ENCODE measurements around the gene PILRB.
"Not testable (repeated sequence)": the region's sequence is repeated elsewhere in the genome, so short reads cannot be mapped to it uniquely, and the experiment has no call there.

Gene PILRB

GRCh38 chr7:100357131-100357561 lies 771 bp upstream of the PILRB start:
- no peak for DNase-seq

- DNase-seq = no peak
Observed at GRCh38 chr7:100358857-100359212, 918 bp downstream of the PILRB start.

- no peak for DNase-seq
Observed at GRCh38 chr7:100360135-100360854, 2.4 kb downstream of the PILRB start.

- DNase-seq = no peak
Observed at GRCh38 chr7:100363098-100363497, 5.2 kb downstream of the PILRB start.

- not testable (repeated sequence) for DNase-seq
Observed at GRCh38 chr7:100363797-100364196, 5.9 kb downstream of the PILRB start.

GRCh38 chr7:100364480-100364879 lies 6.6 kb downstream of the PILRB start:
- no peak for DNase-seq

- not testable (repeated sequence) for DNase-seq
Observed at GRCh38 chr7:100365998-100366367, 8.1 kb downstream of the PILRB start.

GRCh38 chr7:100366411-100367250 lies 8.7 kb downstream of the PILRB start:
- DNase-seq = no peak

GRCh38 chr7:100367251-100367620 lies 9.3 kb downstream of the PILRB start:
- no peak for DNase-seq

GRCh38 chr7:100367676-100368613 lies 10.0 kb downstream of the PILRB start:
- no peak for DNase-seq

GRCh38 chr7:100369105-100369504 lies 11.2 kb downstream of the PILRB start:
- no peak for DNase-seq

GRCh38 chr7:100370303-100370702 lies 12.4 kb downstream of the PILRB start:
- DNase-seq = no peak

- DNase-seq = no peak
Observed at GRCh38 chr7:100370746-100371145, 12.8 kb downstream of the PILRB start.

- no peak for DNase-seq
Observed at GRCh38 chr7:100371561-100372171, 13.7 kb downstream of the PILRB start.

GRCh38 chr7:100372256-100372655 lies 14.3 kb downstream of the PILRB start:
- DNase-seq = no peak

- no peak for DNase-seq
Observed at GRCh38 chr7:100372694-100373093, 14.8 kb downstream of the PILRB start.

- no peak for DNase-seq
Observed at GRCh38 chr7:100373261-100373831, 15.4 kb downstream of the PILRB start, which contains the start of gene PILRA. Gene PILRA (plus strand): TSS chr7:100373487. CDS start chr7:100373657, 170 bp downstream.

GRCh38 chr7:100373870-100374598 lies 16.1 kb downstream of the PILRB start:
- DNase-seq = peak; percentile 19 to 24

GRCh38 chr7:100374601-100375000 lies 16.7 kb downstream of the PILRB start:
- no peak for DNase-seq

GRCh38 chr7:100376066-100376465 lies 18.1 kb downstream of the PILRB start:
- DNase-seq = no peak

- no peak for DNase-seq
Observed at GRCh38 chr7:100378114-100378755, 20.3 kb downstream of the PILRB start.
